HK-2 (cell line): ENCODE results near the gene TSPAN10.

Experiments used
- DNase-seq: peaks from one replicate; pipeline ENCODE4 v3.0.0-alpha.2; 2018; ENCODE audit not compliant: unreplicated experiment

TSPAN10 gene

GRCh38 chr17:81687770-81688541 is 51.0 kb downstream of the TSPAN10 start:
- no peak for DNase-seq

GRCh38 chr17:81688616-81689015 is 51.6 kb downstream of the TSPAN10 start:
- DNase-seq = no peak

GRCh38 chr17:81690066-81690465 is 53.1 kb downstream of the TSPAN10 start:
- DNase-seq = no peak

- no peak for DNase-seq
These were observed 53.6 kb downstream of the TSPAN10 start for GRCh38 chr17:81690549-81690948.

GRCh38 chr17:81691196-81691595 is 54.2 kb downstream of the TSPAN10 start:
- no peak for DNase-seq

- no peak for DNase-seq
These were observed 54.6 kb downstream of the TSPAN10 start for GRCh38 chr17:81691608-81692007.

- DNase-seq = no peak
These were observed 56.7 kb downstream of the TSPAN10 start for GRCh38 chr17:81693509-81694210.

- DNase-seq = no peak
These were observed 57.8 kb downstream of the TSPAN10 start for GRCh38 chr17:81694810-81695209.

- no peak for DNase-seq
These were observed 58.2 kb downstream of the TSPAN10 start for GRCh38 chr17:81695211-81695610.

GRCh38 chr17:81695801-81696200 is 58.8 kb downstream of the TSPAN10 start:
- DNase-seq = no peak

GRCh38 chr17:81696218-81696941 is 59.4 kb downstream of the TSPAN10 start:
- no peak for DNase-seq

- DNase-seq = no peak
These were observed 60.5 kb downstream of the TSPAN10 start for GRCh38 chr17:81697261-81698044.
